ENCODE measurements around the gene HOXB13. TPM values are rescaled to one million over a fixed set of nuclear protein-coding genes. Genes with fewer than 3 reads are reported as not detected.

The HOXB13 gene
- polyA plus RNA-seq, 1 of the 3 experiments (the other 2 are of a cell fraction): not detected

Small RNA genes lying within 50 kb of the gene (small RNA-seq; reads per million reads assigned to genes)
- gene AC091179.2: 0 reads per million in 7 experiments
- 0 to 1.1 (median 0) reads per million in 7 experiments for gene COX6B1P2
- 0 reads per million in 7 experiments for gene MIR3185
- 0 reads per million in 7 experiments for gene RF02132
- gene RF02133: 0 reads per million in 7 experiments
- gene RN7SL125P: 0 to 0.21 (median 0) reads per million in 7 experiments

Other genes starting within 250 kb of the HOXB13 start
- gene HOXB1, start 197.7 kb downstream of the HOXB13 start, polyA plus RNA-seq (2012; rRNA removed): not detected in 2 replicates
- 1.2 and 1.9 TPM in 2 replicates for gene HOXB2, start 183.6 kb downstream of the HOXB13 start, polyA plus RNA-seq (2012; rRNA removed)
- 0.03 TPM in 2 replicates for gene HOXB4, start 150.4 kb downstream of the HOXB13 start, polyA plus RNA-seq (2012; rRNA removed)
- gene HOXB3, start 138.5 kb downstream of the HOXB13 start, polyA plus RNA-seq (2012; rRNA removed): 0.10 and 0.46 TPM in 2 replicates
- gene HOXB5, start 135.0 kb downstream of the HOXB13 start, polyA plus RNA-seq (2012; rRNA removed): not detected in 2 replicates
- not detected in 2 replicates for gene HOXB6, start 123.8 kb downstream of the HOXB13 start, polyA plus RNA-seq (2012; rRNA removed)
- gene HOXB7, start 117.7 kb downstream of the HOXB13 start, polyA plus RNA-seq (2012; rRNA removed): not detected in 2 replicates
- gene HOXB8, start 113.5 kb downstream of the HOXB13 start, polyA plus RNA-seq (2012; rRNA removed): not detected in 2 replicates
- gene HOXB9, start 102.4 kb downstream of the HOXB13 start, polyA plus RNA-seq (2012; rRNA removed): not detected in 2 replicates
- gene PRAC1, start 6.2 kb downstream of the HOXB13 start, polyA plus RNA-seq (2012; rRNA removed): not detected in 2 replicates
- not detected in 2 replicates for gene PRAC2, start 5.6 kb downstream of the HOXB13 start, polyA plus RNA-seq (2012; rRNA removed)
- 3.1 and 5.1 TPM in 2 replicates for gene TTLL6, start 88.5 kb upstream of the HOXB13 start, polyA plus RNA-seq (2012; rRNA removed)
- gene CALCOCO2, start 102.3 kb upstream of the HOXB13 start, polyA plus RNA-seq (2012; rRNA removed): 49.9 and 67.7 TPM in 2 replicates
- 382 and 684 TPM in 2 replicates for gene ATP5MC1, start 164.0 kb upstream of the HOXB13 start, polyA plus RNA-seq (2012; rRNA removed)
- gene UBE2Z, start 179.7 kb upstream of the HOXB13 start, polyA plus RNA-seq (2012; rRNA removed): 168 and 207 TPM in 2 replicates
- 329 and 358 TPM in 2 replicates for gene SNF8, start 216.1 kb upstream of the HOXB13 start, polyA plus RNA-seq (2012; rRNA removed)
- gene GIP, start 239.8 kb upstream of the HOXB13 start, polyA plus RNA-seq (2012; rRNA removed): 0.29 and 0.64 TPM in 2 replicates

Measured in SK-N-SH (cell line).